ENCODE results near the gene GATAD2A.
A peak's percentile ranks its signal among the peaks of the same experiment; 100 is the strongest.

Gene GATAD2A

DNA sequence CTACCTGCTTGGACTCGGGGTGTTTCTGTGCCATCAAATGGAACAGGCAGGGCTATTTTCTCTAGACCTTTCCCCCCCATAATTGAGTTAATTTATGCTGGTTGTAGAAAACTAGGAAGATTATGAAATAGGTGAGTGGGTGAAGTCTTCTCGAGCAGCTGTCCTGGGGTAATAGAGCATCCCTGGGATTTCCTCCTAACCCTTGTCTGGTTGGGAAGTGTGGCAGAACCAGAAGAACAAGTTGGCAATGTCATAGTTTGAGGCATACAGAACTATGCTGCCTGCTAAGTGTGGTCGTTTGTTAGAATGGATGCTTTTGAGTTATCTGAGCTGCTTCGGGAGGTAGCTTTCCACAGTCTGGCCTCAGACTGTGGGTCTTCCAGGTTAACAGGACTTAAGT lies 3.7 kb downstream of the GATAD2A start:
- no peak overlapping the region; the same call in 1 of the 2 replicates for H3K9ac ChIP-seq (ENCODE audit: low read depth, low read length)
- H3K79me2 ChIP-seq (ENCODE audit: insufficient read depth, low read length) = peaks cover 93% of the 10 kb centered on the region
- no peaks in the 10 kb centered on the region for H3K27me3 ChIP-seq (ENCODE audit: insufficient read depth, low read length, poor library complexity)
- H3K27ac ChIP-seq (ENCODE audit: low read length) = no peak overlapping the region
- H3K36me3 ChIP-seq (ENCODE audit: insufficient read depth, low read length) = peaks cover 19% of the 10 kb centered on the region
- H3K4me3 ChIP-seq (ENCODE audit: low read depth in 1 of 2, low read length in 2 of 2) = no peak overlapping the region
- ATAC-seq (ENCODE audit: insufficient read depth, low read depth) = no peak
- peaks cover 47% of the 10 kb centered on the region for H3K4me1 ChIP-seq (ENCODE audit: insufficient read depth, low read length)
- peak overlapping the region; percentile 80; the same call in 1 of the 2 replicates for H3K4me2 ChIP-seq (ENCODE audit: insufficient read depth, low read length)
- H4K20me1 ChIP-seq (ENCODE audit: insufficient read depth, low read length) = peaks cover 76% of the 10 kb centered on the region
- DNase-seq = no peak
- no peak for TF ChIP-seq CTCF (IDR thresholded peaks at IDR 0.05; ENCODE audit: borderline replicate concordance, extremely low read depth, low read length, poor library complexity, severe bottlenecking)
- no peak for TF ChIP-seq EZH2 (IDR thresholded peaks at IDR 0.05; ENCODE audit: borderline replicate concordance, low read depth, low read length, severe bottlenecking)
- no peak overlapping the region for H2AFZ ChIP-seq (ENCODE audit: low read depth, low read length)
- no peaks in the 10 kb centered on the region for H3K9me3 ChIP-seq (ENCODE audit: insufficient read depth, low read length, severe bottlenecking)

- H3K9ac ChIP-seq (ENCODE audit: low read depth, low read length) = no peak overlapping the region
Observed at GRCh38 chr19:19409631-19410030, 4.2 kb downstream of the GATAD2A start.

DNA sequence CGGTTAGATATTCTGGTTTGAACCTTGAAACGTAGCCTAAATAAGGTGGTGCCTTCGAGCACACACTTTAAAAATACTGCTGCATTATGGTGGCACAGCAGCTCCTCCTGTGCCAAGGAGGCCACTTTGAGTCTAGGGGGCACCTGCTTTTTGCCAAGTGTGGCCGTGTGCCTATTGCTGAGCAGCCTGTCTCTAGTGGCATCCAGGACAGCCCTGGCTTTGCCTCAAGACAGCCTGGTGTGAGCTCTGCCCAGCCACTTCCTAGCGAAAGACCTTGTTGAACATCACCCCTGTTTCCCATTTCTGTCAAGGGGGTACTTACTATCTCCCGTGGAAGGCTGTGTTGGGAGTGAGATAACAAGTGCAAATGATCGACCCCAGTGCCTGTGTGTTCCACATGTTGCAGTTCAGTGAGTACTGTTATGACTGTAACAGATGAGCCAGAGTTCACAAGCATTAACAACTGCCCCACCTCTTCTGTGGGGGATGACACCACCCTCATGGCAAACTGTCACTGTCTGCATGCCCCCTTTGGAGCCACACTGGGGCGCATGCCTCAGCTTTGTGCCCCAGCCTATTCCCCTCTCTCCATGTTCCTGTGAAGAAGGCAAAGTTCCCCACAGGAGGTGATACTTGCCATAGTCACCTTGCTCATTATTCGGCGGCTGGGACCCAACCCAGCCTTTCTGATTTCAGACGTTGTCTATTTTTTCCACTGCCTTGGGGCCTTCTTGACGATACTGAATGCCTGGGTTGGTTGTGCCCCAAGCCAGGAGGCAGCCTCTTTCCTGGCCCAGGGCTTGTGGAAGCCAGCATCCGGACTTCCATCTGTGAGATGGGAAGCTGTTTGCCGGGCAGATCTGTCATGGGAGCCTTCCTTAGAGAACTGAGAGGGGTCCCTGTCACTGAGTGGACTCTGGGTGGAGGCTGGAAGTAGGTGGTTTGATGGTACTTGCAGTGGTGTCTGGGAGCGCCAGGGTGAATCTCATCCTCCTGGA lies 5.4 kb downstream of the GATAD2A start:
- Histone ChIP-seq H3K9me3 (ENCODE audit: insufficient read depth, low read length, severe bottlenecking) (no peaks in the 10 kb centered on the region), H3K4me3 (ENCODE audit: low read depth in 1 of 2, low read length in 2 of 2) (no peak overlapping the region), H3K79me2 (ENCODE audit: insufficient read depth, low read length) (peaks cover 99% of the 10 kb centered on the region), H2AFZ (ENCODE audit: low read depth, low read length) (no peak overlapping the region), H3K4me2 (ENCODE audit: insufficient read depth, low read length) (no peak overlapping the region), H3K4me1 (ENCODE audit: insufficient read depth, low read length) (peaks cover 36% of the 10 kb centered on the region), H4K20me1 (ENCODE audit: insufficient read depth, low read length) (peaks cover 91% of the 10 kb centered on the region), H3K36me3 (ENCODE audit: insufficient read depth, low read length) (peaks cover 20% of the 10 kb centered on the region), H3K9ac (ENCODE audit: low read depth, low read length) (no peak overlapping the region), H3K27me3 (ENCODE audit: insufficient read depth, low read length, poor library complexity) (no peaks in the 10 kb centered on the region), H3K27ac (ENCODE audit: low read length) (no peak overlapping the region)
- DNase-seq (no peak), ATAC-seq (ENCODE audit: insufficient read depth, low read depth) (no peak)
- no peak for TF ChIP-seq CTCF (IDR thresholded peaks at IDR 0.05; ENCODE audit: borderline replicate concordance, extremely low read depth, low read length, poor library complexity, severe bottlenecking)
- no peak for TF ChIP-seq EZH2 (IDR thresholded peaks at IDR 0.05; ENCODE audit: borderline replicate concordance, low read depth, low read length, severe bottlenecking)

More at GRCh38 chr19:19409631-19410030, 4.2 kb downstream of the GATAD2A start:
- Histone ChIP-seq H3K27ac (ENCODE audit: low read length) (no peak overlapping the region), H3K4me3 (ENCODE audit: low read depth in 1 of 2, low read length in 2 of 2) (no peak overlapping the region), H3K27me3 (ENCODE audit: insufficient read depth, low read length, poor library complexity) (no peaks in the 10 kb centered on the region), H3K4me2 (ENCODE audit: insufficient read depth, low read length) (peak overlapping the region; percentile 11; the same call in 1 of the 2 replicates), H3K9me3 (ENCODE audit: insufficient read depth, low read length, severe bottlenecking) (no peaks in the 10 kb centered on the region), H4K20me1 (ENCODE audit: insufficient read depth, low read length) (peaks cover 79% of the 10 kb centered on the region), H3K4me1 (ENCODE audit: insufficient read depth, low read length) (peaks cover 43% of the 10 kb centered on the region), H2AFZ (ENCODE audit: low read depth, low read length) (no peak overlapping the region), H3K79me2 (ENCODE audit: insufficient read depth, low read length) (peaks cover 94% of the 10 kb centered on the region), H3K36me3 (ENCODE audit: insufficient read depth, low read length) (peaks cover 20% of the 10 kb centered on the region)
- TF ChIP-seq CTCF (IDR thresholded peaks at IDR 0.05; ENCODE audit: borderline replicate concordance, extremely low read depth, low read length, poor library complexity, severe bottlenecking) (no peak), EZH2 (IDR thresholded peaks at IDR 0.05; ENCODE audit: borderline replicate concordance, low read depth, low read length, severe bottlenecking) (no peak)
- DNase-seq (no peak), ATAC-seq (ENCODE audit: insufficient read depth, low read depth) (no peak)

Data from DND-41 (cell line).